Spleen (tissue), 7 donors: ENCODE measurements around the gene PPP2R3B.

Source experiments
- POLR2A ChIP-seq, 3 donors: fragments of 450-650 bp; IDR thresholded peaks; one replicate each; pipeline ENCODE4 v1.5.1; 2017; ENCODE audit warnings: antibody characterized with exemption in 3 of 3, mild to moderate bottlenecking in 1 of 3
- POLR2AphosphoS5 ChIP-seq, 3 donors: sonication (generic); formaldehyde crosslinking; IDR thresholded peaks; one replicate each; pipeline ENCODE4 v1.5.1; 2017; ENCODE audit warnings: antibody characterized with exemption in 3 of 3
- TF ChIP-seq, protein P1 (sequence below), 11 experiments: fragments of 200-600 bp in 7 of 11; fragments of 450-650 bp in 4 of 11; sonication (generic) in 4 of 11; IDR thresholded peaks in 8 of 11; conservative IDR thresholded peaks in 3 of 11; 1 replicate in 7 of 11; 2 replicates in 4 of 11; pipeline versions ENCODE4 v1.4.0 to v1.8.0; 2016 to 2021; ENCODE audit warnings: antibody characterized with exemption in 11 of 11, inconsistent platforms in 4 of 11, mild to moderate bottlenecking in 1 of 11
- donor health status: DM: no; HTN: no; CAD: no; lungs with moderate emphysema.
- donor health status: DM: no; HTN: no; CAD: no.
- donor health status: DM: no; HTN: no; CAD: no.

DNA sequence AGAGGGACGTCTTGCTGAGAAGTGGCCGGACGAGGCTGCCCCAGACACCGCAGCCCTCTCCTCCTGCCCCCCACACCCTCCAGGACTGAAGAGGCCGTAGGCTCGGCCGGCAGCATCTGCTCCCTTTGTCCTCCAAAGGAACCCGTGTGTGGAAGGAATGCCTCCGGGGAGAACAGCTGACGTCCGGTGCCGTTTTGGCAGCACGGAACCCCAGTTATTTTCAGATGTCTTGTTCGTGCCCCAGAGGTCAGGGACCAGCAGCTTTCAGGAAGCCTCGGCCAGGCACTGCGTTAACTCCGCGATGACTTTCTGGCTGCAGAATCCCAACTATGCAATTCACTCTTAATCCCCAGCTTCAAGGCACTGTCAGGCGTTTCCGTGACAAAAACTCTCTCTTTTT lies 10.9 kb upstream of the PPP2R3B start:
- TF ChIP-seq, protein P1, sequence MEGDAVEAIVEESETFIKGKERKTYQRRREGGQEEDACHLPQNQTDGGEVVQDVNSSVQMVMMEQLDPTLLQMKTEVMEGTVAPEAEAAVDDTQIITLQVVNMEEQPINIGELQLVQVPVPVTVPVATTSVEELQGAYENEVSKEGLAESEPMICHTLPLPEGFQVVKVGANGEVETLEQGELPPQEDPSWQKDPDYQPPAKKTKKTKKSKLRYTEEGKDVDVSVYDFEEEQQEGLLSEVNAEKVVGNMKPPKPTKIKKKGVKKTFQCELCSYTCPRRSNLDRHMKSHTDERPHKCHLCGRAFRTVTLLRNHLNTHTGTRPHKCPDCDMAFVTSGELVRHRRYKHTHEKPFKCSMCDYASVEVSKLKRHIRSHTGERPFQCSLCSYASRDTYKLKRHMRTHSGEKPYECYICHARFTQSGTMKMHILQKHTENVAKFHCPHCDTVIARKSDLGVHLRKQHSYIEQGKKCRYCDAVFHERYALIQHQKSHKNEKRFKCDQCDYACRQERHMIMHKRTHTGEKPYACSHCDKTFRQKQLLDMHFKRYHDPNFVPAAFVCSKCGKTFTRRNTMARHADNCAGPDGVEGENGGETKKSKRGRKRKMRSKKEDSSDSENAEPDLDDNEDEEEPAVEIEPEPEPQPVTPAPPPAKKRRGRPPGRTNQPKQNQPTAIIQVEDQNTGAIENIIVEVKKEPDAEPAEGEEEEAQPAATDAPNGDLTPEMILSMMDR (IDR thresholded peaks at IDR 0.05 in 8 of 11, conservative IDR thresholded peaks at IDR 0.05 in 3 of 11): no peak
- no peak for TF ChIP-seq POLR2AphosphoS5 (IDR thresholded peaks at IDR 0.05)
- TF ChIP-seq POLR2A (IDR thresholded peaks at IDR 0.05): no peak
